H54 (cell line): ENCODE results near the gene KLHL29.

Experiments used
- DNase-seq: peaks from one replicate; pipeline ENCODE4 v3.0.0; 2011; ENCODE audit warnings: low spot score, mixed read lengths; ENCODE audit not compliant: insufficient read length
- FAIRE-seq: peaks from 3 replicates; lab custom pipeline; 2011; peaks lifted over from hg19 to GRCh38; lab: Jason Lieb, UNC
- POLR2A ChIP-seq: IDR thresholded peaks from 2 replicates; pipeline ENCODE4 v1.6.1; 2011; ENCODE audit warnings: low read depth, mild to moderate bottlenecking, low read length

Gene KLHL29

GRCh38 chr2:23426263-23426905 is 41.4 kb downstream of the KLHL29 start:
- no peak for TF ChIP-seq POLR2A
- no peak for FAIRE-seq
- DNase-seq: no peak

- DNase-seq (no peak), FAIRE-seq (no peak)
- no peak for TF ChIP-seq POLR2A
Observed at GRCh38 chr2:23427350-23427749, 42.4 kb downstream of the KLHL29 start.

GRCh38 chr2:23427976-23428375 is 43.0 kb downstream of the KLHL29 start:
- no peak for FAIRE-seq
- DNase-seq: no peak
- no peak for TF ChIP-seq POLR2A

- TF ChIP-seq POLR2A: no peak
- no peak for FAIRE-seq
Observed at GRCh38 chr2:23429036-23429435, 44.1 kb downstream of the KLHL29 start.

GRCh38 chr2:23430263-23430662 is 45.3 kb downstream of the KLHL29 start:
- DNase-seq (peak; percentile 70), FAIRE-seq (peak; percentile 96)
- no peak for TF ChIP-seq POLR2A

More at GRCh38 chr2:23429036-23429435, 44.1 kb downstream of the KLHL29 start:
- no peak for DNase-seq

GRCh38 chr2:23432531-23432930 is 47.6 kb downstream of the KLHL29 start:
- no peak for FAIRE-seq
- no peak for TF ChIP-seq POLR2A

GRCh38 chr2:23433282-23433681 is 48.3 kb downstream of the KLHL29 start:
- TF ChIP-seq POLR2A: no peak
- FAIRE-seq (no peak), DNase-seq (no peak)

More at GRCh38 chr2:23432531-23432930, 47.6 kb downstream of the KLHL29 start:
- no peak for DNase-seq

GRCh38 chr2:23434721-23435121 is 49.7 kb downstream of the KLHL29 start:
- TF ChIP-seq POLR2A: no peak
- FAIRE-seq: no peak
- DNase-seq: no peak

- TF ChIP-seq POLR2A: no peak
- DNase-seq: no peak
- no peak for FAIRE-seq
Observed at GRCh38 chr2:23435250-23436035, 50.5 kb downstream of the KLHL29 start.

GRCh38 chr2:23436346-23437098 is 51.5 kb downstream of the KLHL29 start:
- DNase-seq (no peak), FAIRE-seq (no peak)
- TF ChIP-seq POLR2A: no peak

- no peak for FAIRE-seq
- TF ChIP-seq POLR2A: no peak
- no peak for DNase-seq
Observed at GRCh38 chr2:23441414-23441813, 56.4 kb downstream of the KLHL29 start.

- FAIRE-seq (peak; percentile 79), DNase-seq (no peak)
- TF ChIP-seq POLR2A: no peak
Observed at GRCh38 chr2:23445450-23445868, 60.5 kb downstream of the KLHL29 start.

- TF ChIP-seq POLR2A: no peak
- DNase-seq (no peak), FAIRE-seq (no peak)
Observed at GRCh38 chr2:23446916-23447315, 61.9 kb downstream of the KLHL29 start.

GRCh38 chr2:23447405-23447804 is 62.4 kb downstream of the KLHL29 start:
- no peak for TF ChIP-seq POLR2A
- DNase-seq (no peak), FAIRE-seq (no peak)
